ENCODE data around the gene ARHGEF16.
A peak's percentile ranks its signal among the peaks of the same experiment; 100 is the strongest.

Gene ARHGEF16

DNA sequence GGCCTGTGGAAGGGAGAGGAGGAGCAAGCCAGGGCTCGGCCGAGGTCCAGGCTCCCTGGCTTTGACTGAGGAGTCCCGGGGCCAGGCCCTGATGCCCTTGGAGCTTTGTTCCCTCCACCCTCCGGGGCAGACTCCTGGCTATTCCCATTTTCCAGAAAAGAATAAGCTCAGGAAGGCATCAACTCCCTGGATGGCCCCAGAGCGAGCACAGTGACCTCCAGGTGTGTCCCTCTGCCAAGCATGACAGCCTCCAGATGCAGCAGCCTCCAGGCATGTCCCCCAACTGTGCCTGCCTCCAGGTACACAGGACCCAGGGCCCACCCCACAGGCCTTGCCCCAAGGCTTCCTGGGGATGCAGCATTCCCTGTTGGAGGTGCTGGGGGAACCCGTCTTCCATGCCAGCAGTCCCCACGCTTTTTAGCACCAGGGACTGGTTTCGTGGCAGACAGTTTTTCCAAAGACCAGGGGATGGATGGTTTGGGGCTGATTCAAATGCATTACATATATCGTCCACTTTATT lies 15.7 kb upstream of the ARHGEF16 start:
- DNase-seq (ENCODE audit: low read depth in 2 of 2), result no peak

DNA sequence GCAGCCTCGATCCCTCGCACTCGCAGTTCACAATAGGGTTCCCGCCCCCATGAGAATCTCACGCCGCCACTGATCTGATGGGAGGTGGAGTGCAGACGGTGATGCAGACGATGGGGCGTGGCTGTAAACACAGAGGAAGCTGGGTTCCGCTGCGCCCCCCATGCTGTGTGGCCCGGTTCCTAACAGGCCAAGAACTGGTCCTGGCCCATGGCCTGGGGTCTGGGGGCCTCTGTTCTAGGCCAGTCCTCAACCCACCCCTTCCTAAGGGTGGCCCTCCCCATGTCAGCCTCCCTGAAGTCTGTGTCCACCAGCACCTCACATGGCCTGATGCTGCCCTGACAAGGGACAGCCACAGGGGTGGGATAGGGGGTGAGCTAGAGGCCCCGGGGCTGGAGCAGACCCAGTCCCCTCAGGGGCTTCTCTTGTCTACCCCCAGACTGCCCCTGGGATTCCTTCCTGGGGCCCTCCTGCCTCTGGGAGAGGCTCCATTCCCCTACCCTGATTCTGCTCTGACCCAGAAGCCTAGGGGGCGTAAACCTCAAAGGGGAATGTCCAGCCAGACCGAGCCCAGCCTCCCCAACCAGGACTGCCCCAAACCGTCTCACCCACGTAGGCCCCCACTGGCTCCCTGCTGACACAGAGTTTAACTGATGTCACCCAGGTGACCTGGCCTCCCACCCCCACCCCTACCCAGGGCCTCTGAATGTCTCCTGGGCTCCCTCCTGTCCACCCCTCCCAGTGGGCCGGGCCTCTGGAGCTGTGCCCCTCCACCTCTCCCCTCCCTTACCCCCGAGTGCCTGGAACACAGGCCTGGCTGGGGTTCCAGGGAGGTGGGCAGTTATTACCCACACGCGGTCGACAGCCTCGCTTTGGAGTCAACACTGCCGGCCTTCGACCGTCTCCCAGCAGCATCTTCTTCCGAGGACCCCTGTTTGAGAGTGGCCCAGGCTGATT lies 14.8 kb upstream of the ARHGEF16 start:
- no peak for DNase-seq (ENCODE audit: low read depth in 2 of 2)

DNA sequence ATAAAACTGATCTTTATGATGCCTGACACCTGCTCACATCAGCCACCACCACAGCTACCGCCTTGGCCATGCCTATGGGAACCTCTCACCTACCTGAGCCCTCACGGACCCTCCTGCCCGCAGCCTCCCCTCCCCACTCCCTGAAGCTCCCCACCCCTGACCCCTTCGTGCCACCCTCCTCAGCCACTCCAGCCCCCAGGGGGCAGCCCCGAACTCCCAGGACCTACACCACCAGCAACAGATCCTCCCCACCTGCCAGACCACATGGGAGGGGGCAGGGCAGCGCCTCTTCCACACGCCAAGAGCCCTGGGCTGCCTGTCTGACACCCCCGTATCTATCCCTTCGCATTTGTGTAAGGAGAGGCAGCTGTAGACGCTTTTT lies 14.2 kb upstream of the ARHGEF16 start:
- DNase-seq (ENCODE audit: low read depth in 2 of 2), result no peak

DNA sequence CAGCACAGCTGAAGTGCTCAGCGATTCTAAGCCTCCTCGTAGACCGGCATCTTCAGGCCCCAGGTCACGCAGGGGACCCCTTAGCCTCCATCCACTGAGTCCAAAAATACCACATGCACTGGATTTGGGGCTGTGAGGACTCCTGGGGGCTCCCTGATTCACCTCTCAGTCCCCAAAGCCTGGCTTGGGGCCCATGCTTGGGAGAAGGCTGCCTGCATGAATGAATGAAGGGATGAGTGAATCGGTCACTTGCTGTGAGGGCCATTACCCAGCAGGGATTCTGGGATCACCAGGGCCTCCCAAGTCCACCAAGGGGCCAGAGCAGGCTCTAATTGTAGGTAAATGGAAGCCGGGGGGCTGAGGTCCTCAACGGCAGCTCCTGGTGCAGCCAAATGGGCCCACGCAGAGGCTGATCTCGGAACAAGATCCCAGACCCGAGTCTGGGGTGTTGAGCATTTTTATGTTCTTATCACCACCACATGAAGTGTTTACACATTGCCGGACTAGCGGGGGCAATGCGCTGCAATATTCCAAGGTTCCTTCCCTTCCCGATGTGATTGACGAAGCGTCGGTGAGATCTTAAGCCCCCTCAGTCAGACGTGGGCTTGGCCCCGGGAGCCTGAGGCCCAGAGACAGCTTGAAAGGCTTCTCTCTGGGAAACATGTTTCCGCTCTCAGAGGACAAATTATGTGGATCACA lies 13.6 kb upstream of the ARHGEF16 start:
- DNase-seq (ENCODE audit: low read depth in 2 of 2), result no peak

DNA sequence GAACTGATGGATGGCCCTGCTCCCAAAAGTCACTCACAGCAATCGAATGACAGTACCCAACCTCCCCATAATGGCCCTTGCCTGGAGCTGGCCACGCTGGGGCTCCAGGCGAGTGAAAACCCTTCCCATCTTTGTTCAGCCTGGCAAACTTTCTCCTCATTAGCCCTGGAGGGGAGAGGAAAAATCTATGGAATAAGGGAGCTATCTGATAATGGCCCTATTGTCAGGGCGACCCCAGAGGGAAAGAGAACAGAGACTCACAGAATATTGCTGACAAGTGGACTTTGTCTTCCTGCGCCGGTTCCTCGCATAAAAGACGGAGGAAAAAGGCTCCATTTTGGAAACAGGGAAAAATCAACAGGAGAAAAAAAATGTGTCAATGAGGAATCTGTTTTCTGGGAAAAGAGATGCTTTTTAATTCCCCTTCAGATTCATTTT lies 13.0 kb upstream of the ARHGEF16 start:
- DNase-seq (ENCODE audit: low read depth in 2 of 2), result no peak

DNA sequence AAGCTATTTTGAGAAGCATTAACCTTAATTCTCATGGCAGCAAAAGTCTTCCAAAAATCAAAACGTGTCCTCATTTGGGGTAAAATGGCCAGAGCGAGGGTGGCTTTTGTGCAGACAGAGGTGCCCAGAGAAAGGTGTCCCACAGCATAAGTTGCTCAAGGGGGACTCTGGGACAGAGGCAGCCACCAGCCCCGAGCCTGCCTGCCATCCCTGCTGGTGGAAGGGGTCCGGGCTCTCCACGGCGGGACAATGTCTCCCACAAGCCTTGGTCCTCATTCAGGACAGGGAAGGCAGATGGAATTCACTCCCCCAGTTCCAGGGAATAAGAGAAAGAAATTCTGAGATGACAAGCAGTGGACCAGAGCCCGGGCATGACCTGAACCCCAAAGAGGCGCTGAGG lies 12.6 kb upstream of the ARHGEF16 start:
- DNase-seq (ENCODE audit: low read depth in 2 of 2), result no peak

DNA sequence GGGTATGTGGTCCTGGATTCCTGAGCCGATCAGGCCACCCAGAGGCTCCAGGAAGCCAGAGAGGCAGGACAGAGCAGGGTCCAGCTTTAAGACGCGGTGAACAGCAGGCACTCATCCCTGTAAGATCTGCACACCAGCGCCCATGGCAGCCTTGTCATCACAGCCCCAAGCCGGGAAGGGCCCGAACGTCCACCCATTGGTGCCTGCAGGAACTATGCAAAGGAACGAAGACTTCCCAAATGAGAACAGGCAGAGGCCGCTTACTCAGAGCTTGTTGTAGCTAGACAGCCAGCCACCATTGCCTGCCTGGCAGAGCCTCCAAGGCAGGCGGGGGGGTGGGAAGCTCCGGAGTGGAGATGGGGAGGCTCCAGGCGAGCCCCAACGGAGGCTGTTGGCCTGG lies 12.1 kb upstream of the ARHGEF16 start:
- no peak for DNase-seq (ENCODE audit: low read depth in 2 of 2)

DNA sequence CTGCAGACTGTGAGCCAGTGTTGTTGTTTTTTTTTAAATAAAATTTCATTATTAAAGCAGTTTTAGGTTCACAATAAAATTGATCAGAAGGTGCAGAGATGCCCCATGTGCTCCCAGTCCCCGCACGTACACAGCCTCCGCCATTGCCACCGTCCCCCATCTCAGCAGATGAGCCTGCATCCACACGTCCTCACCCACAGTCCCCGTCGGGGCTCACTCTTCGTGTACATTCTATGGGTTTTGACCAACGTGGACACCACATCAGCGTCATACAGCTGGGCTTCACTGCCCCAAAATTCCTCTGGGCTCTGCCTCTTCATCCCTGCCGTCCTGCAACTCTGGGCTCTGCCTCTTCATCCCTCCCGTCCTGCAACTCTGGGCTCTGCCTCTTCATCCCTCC lies 11.6 kb upstream of the ARHGEF16 start:
- no peak for DNase-seq (ENCODE audit: low read depth in 2 of 2)

DNA sequence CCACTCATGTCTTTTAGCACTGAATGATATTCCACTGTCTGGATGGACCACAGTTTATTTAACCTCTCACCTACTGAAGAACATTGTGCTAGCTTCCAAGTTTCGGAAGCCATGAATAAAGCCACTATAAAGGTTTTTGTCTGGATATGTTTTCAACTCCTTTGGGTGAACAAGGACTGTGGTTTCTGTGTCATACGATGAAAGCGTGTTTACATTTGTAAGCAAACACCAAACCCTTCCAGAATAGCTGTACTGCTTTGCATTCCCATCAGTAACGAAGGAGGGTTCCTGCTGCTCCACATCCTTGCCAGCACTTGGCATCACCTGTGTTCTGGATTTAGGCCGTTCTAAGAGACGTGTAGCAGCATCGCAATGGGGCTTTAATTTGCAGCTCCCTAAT lies 10.7 kb upstream of the ARHGEF16 start:
- no peak for DNase-seq (ENCODE audit: low read depth in 2 of 2)

DNA sequence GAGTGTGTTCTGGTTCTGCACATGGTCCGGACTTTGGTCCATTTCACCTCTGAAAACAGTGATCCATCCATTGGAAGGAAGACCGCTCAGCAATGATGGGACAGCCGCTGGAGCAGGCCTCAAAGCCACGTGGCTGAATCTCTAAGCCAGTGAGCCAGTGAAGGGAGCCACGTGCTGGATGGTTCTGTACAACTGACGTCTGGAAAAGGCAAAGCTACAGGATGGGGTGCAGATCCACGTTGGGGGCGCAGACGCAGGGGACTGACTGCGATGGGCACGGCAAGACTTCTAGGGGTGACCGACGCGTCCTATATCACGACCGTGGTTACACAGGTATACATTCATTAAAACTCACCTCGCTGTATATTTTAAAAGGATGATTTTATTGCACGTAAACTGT lies 10.2 kb upstream of the ARHGEF16 start:
- DNase-seq (ENCODE audit: low read depth in 2 of 2), result no peak

DNA sequence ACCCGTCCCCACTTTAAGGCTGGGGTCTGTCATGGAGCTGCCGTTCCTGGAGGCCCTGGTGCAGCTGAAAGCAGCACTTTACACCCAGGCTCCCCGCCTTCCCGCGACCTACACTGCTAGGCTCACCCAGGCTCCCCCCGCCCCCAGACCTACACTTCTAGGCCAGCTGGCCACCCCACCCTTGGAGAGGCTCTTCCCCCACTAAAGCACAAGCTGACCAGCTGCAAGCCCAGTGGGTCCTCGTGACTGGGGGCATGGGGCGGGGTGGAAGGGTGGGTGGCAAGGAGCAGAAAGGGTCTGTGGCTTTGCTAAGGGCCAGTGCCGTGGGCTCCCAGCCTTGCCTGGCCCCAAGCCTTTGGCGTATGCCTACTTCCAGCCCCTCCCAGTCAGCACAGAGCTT lies 9.7 kb upstream of the ARHGEF16 start:
- DNase-seq (ENCODE audit: low read depth in 2 of 2), result no peak

DNA sequence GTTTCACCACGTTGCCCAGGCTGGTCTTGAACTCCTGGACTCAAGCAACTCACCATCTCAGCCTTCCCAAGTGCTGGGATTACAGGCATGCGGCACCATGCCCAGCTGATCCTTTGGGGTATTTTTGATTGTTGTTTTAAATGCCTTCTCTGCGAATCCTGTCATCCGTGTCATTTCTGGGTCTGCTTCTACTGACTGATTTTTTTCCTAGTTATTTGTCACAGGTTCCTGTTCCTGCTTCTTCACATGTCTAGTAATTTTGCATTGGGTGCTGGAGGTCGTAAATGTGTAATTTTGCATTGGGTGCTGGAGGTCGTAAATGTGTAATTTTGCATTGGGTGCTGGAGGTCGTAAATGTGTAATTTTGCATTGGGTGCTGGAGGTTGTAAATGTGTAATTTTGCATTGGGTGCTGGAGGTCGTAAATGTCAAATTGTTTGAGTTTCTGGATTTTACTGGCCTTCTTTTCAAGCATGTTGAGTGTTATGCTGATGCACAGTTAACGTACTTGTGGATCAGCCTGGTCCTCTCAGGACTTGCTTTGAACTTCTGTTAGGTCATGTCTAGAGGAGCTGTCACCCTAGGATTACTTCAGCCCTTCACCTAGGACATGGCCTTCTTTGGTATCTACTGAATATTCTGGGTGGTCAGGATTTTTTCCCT lies 4.1 kb upstream of the ARHGEF16 start:
- no peak for DNase-seq (ENCODE audit: low read depth in 2 of 2)

DNA sequence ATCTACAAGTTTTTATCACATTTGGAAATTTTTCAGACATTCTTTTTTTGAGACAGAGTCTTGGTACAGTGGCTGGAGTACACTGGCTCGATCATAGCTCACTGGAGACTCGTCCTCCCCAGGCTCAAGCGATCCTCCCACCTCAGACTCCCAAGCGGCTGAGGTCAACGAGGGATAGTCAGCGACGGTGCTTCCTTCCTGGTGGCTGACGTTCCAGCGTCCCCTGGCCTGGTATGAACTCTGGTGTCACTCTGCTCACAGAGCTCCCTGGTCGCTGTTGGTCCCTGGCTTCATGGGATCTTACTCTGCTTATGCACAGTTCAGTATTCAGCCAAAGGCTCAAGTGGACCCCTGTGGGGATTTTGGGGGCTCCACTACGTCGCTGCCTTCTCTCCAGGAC lies 3.5 kb upstream of the ARHGEF16 start:
- no peak for DNase-seq (ENCODE audit: low read depth in 2 of 2)

DNA sequence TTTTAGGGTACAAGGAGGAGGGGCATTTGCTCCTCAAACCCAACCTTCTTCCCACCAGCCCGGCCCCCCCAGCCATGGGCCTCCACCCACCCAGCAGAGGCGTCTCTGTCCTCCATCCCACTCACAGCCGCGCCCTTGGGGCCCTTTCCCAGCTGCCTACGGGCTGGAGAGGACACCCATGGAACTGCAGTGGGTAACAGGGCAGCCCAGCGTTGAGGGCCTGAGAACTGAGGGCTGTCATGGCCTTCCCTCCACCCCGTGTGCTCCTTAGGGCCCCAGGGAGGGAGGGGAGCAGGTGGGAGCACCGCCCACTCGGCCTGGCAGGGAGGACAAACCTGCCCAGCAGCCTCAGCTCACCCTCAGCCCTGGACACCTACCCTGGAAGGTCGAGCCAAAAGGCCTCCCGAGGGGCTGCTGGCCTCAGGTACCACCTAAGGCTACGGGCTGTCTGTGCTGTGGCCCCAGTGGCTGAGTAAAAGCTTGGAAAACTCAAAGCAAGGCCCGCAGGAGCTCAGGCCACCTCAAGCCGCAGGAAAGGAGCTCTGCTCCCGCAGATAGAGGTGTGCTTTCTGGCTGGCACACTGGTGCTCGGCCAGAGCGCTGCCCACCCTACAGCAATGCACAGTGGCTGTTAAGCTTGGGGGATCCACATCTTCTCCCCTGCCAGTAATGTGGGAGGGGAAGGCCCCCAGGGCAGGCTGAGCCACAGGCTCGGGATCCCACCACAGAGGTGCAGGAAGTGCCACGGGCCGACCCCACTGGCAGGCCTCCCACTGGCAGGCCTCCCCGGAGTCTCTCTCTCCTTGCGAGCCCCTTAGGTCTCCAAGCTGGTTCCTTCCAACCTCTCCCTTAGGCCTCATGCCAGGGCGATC lies 2.2 kb upstream of the ARHGEF16 start:
- DNase-seq (ENCODE audit: low read depth in 2 of 2), result no peak

DNA sequence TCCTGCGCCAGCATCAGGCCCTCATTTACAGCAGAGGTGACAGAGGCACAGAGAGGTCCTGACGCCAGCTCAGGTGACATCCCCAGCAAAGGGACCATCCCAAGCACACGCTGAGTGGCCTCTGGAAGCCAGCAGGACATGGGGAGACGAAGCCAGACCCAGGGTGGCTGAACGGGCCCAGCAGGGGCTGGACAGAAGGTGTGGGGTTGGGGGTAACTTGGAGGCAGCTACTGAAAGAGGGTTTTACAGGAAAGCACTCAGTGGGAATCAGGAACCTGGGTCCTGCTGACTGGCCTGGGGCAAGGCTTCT lies 1.6 kb upstream of the ARHGEF16 start:
- no peak for DNase-seq (ENCODE audit: low read depth in 2 of 2)

DNA sequence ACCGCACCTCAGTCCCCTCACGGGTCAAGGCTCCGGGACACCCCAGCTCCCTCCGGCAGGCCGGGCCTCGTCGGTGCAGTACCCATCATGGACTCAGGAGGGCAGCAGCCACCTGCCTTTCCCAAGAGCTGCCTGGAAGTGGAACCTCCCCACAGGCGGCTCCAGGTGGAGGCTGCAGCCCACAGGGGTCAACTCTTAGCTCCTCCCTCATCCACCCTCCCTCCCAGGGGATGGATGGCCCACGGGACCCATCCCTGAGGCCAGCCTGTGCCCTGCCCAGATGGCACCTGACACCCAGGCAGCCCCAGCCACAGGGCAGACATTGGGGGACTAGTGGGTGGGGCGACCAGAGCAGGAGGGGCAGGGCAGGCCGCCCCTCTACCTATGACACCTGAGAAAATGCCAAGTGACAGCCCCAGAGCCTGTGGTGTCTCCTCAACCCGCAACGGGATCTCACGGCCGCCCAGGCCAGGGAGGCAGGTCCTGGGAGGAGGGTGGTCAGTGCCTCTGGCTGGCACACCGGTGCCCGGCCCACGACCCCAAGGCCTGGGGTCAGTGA lies 1.2 kb upstream of the ARHGEF16 start:
- DNase-seq (ENCODE audit: low read depth in 2 of 2), result peak; percentile 39 to 71

DNA sequence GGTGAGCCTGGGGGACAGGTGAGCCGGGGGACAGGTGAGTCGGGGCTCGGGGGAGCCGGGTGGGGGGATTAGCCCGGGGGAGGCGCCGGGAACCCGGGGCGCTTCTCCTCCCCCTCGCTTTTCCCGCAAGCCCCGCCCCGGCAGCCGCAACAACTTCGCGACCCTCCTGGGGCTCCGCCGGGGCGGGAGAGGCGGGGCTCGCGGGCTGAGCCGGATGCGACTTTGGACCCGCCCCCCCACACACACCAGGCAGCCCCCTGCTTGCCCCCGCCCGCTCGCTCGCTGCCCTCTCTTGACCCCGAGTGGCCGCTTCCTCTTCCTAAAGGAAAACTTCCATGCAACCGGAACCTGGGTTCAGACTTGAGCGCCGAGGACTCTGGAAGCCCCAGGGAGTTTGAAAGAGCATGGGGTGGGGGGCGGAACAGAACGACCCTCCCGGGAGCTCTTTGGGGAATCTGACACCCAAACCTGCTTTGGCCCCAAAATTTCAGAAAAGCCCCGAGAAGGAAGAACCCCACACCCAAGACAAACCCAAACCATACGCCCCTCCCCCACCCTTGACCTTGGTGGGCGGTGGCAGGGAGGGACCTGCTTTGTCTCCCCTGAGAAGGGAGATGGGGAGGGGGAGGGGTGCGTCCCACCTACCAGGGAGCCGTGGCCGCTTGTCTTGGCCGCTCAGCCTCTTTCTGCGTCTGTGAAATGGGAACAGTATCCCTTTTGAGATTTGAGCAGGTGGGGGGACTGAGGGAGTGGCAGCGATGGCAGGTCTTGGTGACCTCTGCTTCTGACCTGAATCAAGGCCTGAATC lies 550 bp downstream of the ARHGEF16 start:
- no peak for DNase-seq (ENCODE audit: low read depth in 2 of 2)

DNA sequence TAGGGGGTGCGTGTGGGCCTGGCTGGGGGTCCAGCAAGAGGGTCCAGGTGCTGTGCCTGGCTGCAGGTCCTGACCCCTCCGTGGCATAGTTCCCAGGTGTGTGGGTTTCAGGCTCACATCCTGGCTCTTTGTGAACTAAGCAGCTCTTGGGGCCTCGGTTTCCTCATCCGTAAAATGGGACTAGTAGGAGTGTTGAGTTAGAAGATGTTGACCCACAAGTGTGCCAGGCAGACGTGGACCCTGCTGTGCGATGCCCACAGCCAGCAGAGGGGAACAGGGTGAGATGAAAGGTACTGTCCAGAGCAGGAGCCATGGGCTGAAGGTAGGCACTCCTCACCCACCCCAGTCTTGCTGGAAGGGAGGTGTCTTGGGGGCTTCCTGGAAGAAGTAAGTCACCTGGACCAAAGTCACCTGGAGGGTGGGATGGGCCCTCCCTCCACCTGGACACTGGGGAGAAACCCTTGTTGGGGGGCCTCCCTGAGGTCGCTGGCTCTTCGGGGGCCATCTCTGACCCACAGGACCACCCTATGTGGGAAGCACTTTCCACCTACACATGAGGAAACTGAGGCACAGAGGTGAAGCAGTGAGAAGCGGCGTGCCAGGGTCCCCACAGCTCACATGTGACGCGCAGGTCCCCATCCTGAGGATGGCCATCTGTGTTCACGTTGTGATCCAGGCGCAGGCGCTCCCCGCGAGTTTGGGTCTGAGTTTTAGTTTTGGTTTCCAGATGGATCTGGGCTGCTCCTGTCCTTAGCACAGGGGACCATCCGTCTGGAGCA lies 1.4 kb downstream of the ARHGEF16 start:
- no peak for DNase-seq (ENCODE audit: low read depth in 2 of 2)

DNA sequence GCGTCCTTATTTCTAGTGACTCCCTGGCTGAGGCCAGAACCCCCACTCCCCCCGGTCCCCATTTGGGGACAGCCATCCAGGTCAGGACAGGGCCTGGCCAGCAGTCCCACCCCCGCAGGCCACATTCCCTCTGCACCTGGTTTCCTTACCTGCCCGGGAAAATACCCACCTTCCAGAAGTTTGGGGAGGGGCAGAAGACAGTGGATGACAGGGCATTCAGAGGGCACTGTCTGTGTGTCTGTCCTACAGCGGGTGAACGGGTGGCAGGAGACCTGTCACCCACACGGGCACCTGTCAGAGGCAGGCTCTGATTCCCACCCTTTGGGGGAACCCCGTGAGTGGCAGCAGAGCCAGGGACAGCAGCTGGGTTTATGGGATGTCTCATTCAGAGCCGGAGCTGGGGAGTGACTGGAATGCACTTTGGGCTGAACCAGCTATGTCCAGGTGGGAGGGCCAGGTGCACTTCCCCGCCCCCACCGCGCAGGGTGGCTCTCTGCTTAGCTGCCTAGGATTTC lies 2.0 kb downstream of the ARHGEF16 start:
- DNase-seq (ENCODE audit: low read depth in 2 of 2), result no peak

Measured in stimulated activated CD4-positive, alpha-beta T cell treated with anti-CD3 and anti-CD28 coated beads, Interleukin-1b, Interleukin-23, amount 100 ng/mL, for 1 hour (primary cell).